Measurements from ENCODE around the gene KCNQ1. TPM values are rescaled to one million over a fixed set of nuclear protein-coding genes. Genes with fewer than 3 reads are reported as not detected.

Gene KCNQ1
- total and polyA plus RNA-seq, 2 donors (not counting 3 experiments of a cell fraction or from before 2014, with no cell fraction given), result 0.07 to 0.09 TPM

GRCh38 chr11:2564588-2565425 lies 120.0 kb downstream of the KCNQ1 start:
- Histone ChIP-seq H3K27me3 (ENCODE audit: control insufficient read depth in 2 of 2, insufficient read depth in 2 of 2, low read length in 2 of 2) (no peaks in the 10 kb centered on the region), H3K9ac (replicated peaks; ENCODE audit: extremely low read depth, insufficient read depth, low read length) (no peak overlapping the region), H3K4me2 (ENCODE audit: insufficient read depth, low read length) (no peak overlapping the region), H3K9me1 (replicated peaks; ENCODE audit: control insufficient read depth, extremely low read depth, insufficient read depth, low read length) (no peaks in the 10 kb centered on the region), H3K27ac (ENCODE audit: insufficient read depth, low read depth, low read length) (no peak overlapping the region), H3K79me2 (ENCODE audit: control insufficient read depth, insufficient read depth, low read length) (no peaks in the 10 kb centered on the region), H3K4me1 (ENCODE audit: control insufficient read depth, extremely low read depth, insufficient read depth, low read length) (no peaks in the 10 kb centered on the region), H4K20me1 (replicated peaks; ENCODE audit: control insufficient read depth, extremely low read depth, insufficient read depth, low read length) (no peaks in the 10 kb centered on the region), H3K9me3 (replicated peaks; ENCODE audit: control insufficient read depth, insufficient read depth, low read length) (no peaks in the 10 kb centered on the region), H3K4me3 (replicated peaks in 1 of 3; ENCODE audit: insufficient read depth in 1 of 3, low read depth in 1 of 3, low read length in 3 of 3) (no peak overlapping the region), H3K36me3 (ENCODE audit: control insufficient read depth in 2 of 2, extremely low read depth in 1 of 2, insufficient read depth in 2 of 2, low read length in 2 of 2) (no peaks in the 10 kb centered on the region), H2AFZ (ENCODE audit: low read depth, low read length) (no peak overlapping the region)
- BruUV-seq (replicated peaks), result no TSS peak
- TF ChIP-seq MAX (IDR thresholded peaks at IDR 0.05; ENCODE audit: insufficient read depth, insufficient read length), result no peak
- TF ChIP-seq JUN (IDR thresholded peaks at IDR 0.05; ENCODE audit: borderline replicate concordance, insufficient read depth, insufficient read length, low read depth), result no peak
- TF ChIP-seq, protein P1, sequence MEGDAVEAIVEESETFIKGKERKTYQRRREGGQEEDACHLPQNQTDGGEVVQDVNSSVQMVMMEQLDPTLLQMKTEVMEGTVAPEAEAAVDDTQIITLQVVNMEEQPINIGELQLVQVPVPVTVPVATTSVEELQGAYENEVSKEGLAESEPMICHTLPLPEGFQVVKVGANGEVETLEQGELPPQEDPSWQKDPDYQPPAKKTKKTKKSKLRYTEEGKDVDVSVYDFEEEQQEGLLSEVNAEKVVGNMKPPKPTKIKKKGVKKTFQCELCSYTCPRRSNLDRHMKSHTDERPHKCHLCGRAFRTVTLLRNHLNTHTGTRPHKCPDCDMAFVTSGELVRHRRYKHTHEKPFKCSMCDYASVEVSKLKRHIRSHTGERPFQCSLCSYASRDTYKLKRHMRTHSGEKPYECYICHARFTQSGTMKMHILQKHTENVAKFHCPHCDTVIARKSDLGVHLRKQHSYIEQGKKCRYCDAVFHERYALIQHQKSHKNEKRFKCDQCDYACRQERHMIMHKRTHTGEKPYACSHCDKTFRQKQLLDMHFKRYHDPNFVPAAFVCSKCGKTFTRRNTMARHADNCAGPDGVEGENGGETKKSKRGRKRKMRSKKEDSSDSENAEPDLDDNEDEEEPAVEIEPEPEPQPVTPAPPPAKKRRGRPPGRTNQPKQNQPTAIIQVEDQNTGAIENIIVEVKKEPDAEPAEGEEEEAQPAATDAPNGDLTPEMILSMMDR (IDR thresholded peaks at IDR 0.05; ENCODE audit: extremely low read depth in 1 of 2, insufficient read depth in 1 of 2, low read depth in 1 of 2, low read length in 2 of 2), result no peak
- dilution Hi-C loops (cut with MboI; ENCODE audit: extremely low pct_ligation_motif_present, low sequenced_read_pairs), result no loop called here
- intact Hi-C loops (cut with micrococcal nuclease), result no loop called here
- ChIA-PET POLR2A (no interaction called here), CTCF (no interaction called here)
- no peak for DNase-seq (ENCODE audit: low read depth, low spot score)
- no peak for FAIRE-seq
